Activated CD4-positive, alpha-beta T cell treated with anti-CD3 and anti-CD28 coated beads, Interleukin-2, amount 50 U/mL, for 16 hours (primary cell): ENCODE results near the gene LPCAT1.

Experiments
- DNase-seq: peaks from one replicate; pipeline ENCODE4 v3.0.0-alpha.2; 2020

The LPCAT1 gene

GRCh38 chr5:1493413-1493812, 30.3 kb downstream of the LPCAT1 start:
- no peak for DNase-seq

- no peak for DNase-seq
Observed at GRCh38 chr5:1492757-1493156, 31.0 kb downstream of the LPCAT1 start.

- no peak for DNase-seq
Observed at GRCh38 chr5:1490376-1490775, 33.4 kb downstream of the LPCAT1 start.

- no peak for DNase-seq
Observed at GRCh38 chr5:1489754-1490153, 34.0 kb downstream of the LPCAT1 start.

GRCh38 chr5:1488882-1489680, 34.7 kb downstream of the LPCAT1 start:
- DNase-seq: peak; percentile 84

GRCh38 chr5:1487079-1487764, 36.5 kb downstream of the LPCAT1 start:
- no peak for DNase-seq

GRCh38 chr5:1486271-1486670, 37.5 kb downstream of the LPCAT1 start:
- no peak for DNase-seq

- no peak for DNase-seq
Observed at GRCh38 chr5:1485579-1486118, 38.1 kb downstream of the LPCAT1 start.

- DNase-seq: no peak
Observed at GRCh38 chr5:1484730-1485578, 38.8 kb downstream of the LPCAT1 start.

- DNase-seq: no peak
Observed at GRCh38 chr5:1483856-1484729, 39.7 kb downstream of the LPCAT1 start.

- no peak for DNase-seq
Observed at GRCh38 chr5:1483064-1483463, 40.7 kb downstream of the LPCAT1 start.

- no peak for DNase-seq
Observed at GRCh38 chr5:1481959-1482331, 41.8 kb downstream of the LPCAT1 start.

GRCh38 chr5:1481266-1481958, 42.3 kb downstream of the LPCAT1 start:
- no peak for DNase-seq

GRCh38 chr5:1480806-1481205, 43.0 kb downstream of the LPCAT1 start:
- DNase-seq: no peak

- DNase-seq: no peak
Observed at GRCh38 chr5:1480217-1480616, 43.5 kb downstream of the LPCAT1 start.

GRCh38 chr5:1479581-1480188, 44.1 kb downstream of the LPCAT1 start:
- DNase-seq: peak; percentile 35

GRCh38 chr5:1479066-1479465, 44.7 kb downstream of the LPCAT1 start:
- DNase-seq: no peak

GRCh38 chr5:1478271-1479035, 45.3 kb downstream of the LPCAT1 start:
- no peak for DNase-seq

- DNase-seq: no peak
Observed at GRCh38 chr5:1477341-1477740, 46.4 kb downstream of the LPCAT1 start.

- DNase-seq: no peak
Observed at GRCh38 chr5:1476967-1477310, 46.8 kb downstream of the LPCAT1 start.
